Measurements from ENCODE around the gene DEDD. TPM values are rescaled to one million over a fixed set of nuclear protein-coding genes. Genes with fewer than 3 reads are reported as not detected.

Gene DEDD
- total and polyA plus RNA-seq, 2 of the 13 experiments (the other 11 are each of a cell fraction or from before 2014, with no cell fraction given), result 12.6 to 27.8 TPM

- TF ChIP-seq ADNP (CRISPR knock-in tag; IDR thresholded peaks at IDR 0.05) (no peak), FOXK2 (IDR thresholded peaks at IDR 0.05) (no peak), ZNF207 (IDR thresholded peaks at IDR 0.05; ENCODE audit: borderline replicate concordance) (no peak), ZNF281 (CRISPR knock-in tag; IDR thresholded peaks at IDR 0.05; ENCODE audit: borderline replicate concordance) (no peak), FOXO1 (CRISPR knock-in tag; IDR thresholded peaks at IDR 0.05) (no peak), GATAD2A (CRISPR knock-in tag; IDR thresholded peaks at IDR 0.05) (no peak), ZNF234 (CRISPR knock-in tag; conservative IDR thresholded peaks at IDR 0.05) (no peak), SAFB2 (CRISPR knock-in tag; IDR thresholded peaks at IDR 0.05; ENCODE audit: borderline replicate concordance, low read depth) (no peak), ZMAT3 (CRISPR knock-in tag; conservative IDR thresholded peaks at IDR 0.05) (no peak), HOMEZ (CRISPR knock-in tag; IDR thresholded peaks at IDR 0.05; ENCODE audit: low read depth) (no peak), ZNF343 (CRISPR knock-in tag; IDR thresholded peaks at IDR 0.05) (peak; percentile 61; the same call in 1 of the 2 replicates), LRRFIP1 (CRISPR knock-in tag; conservative IDR thresholded peaks at IDR 0.05) (no peak), KMT2A (CRISPR knock-in tag; IDR thresholded peaks at IDR 0.05) (no peak; the same call in 1 of the 2 replicates), ZMYM4 (CRISPR knock-in tag; IDR thresholded peaks at IDR 0.05) (0 out of 2 replicates have a peak, but pooled peaks have one; percentile 7), TERF1 (CRISPR knock-in tag; IDR thresholded peaks at IDR 0.05) (no peak), ZNF530 (CRISPR knock-in tag; IDR thresholded peaks at IDR 0.05; ENCODE audit: low read depth) (no peak), HOXA5 (CRISPR knock-in tag; IDR thresholded peaks at IDR 0.05) (no peak; the same call in 1 of the 2 replicates), ZNF678 (CRISPR knock-in tag; IDR thresholded peaks at IDR 0.05) (no peak), HNF4G (IDR thresholded peaks at IDR 0.05; ENCODE audit: borderline replicate concordance, low read depth, low read length) (no peak), HNF4G (CRISPR knock-in tag; IDR thresholded peaks at IDR 0.05; ENCODE audit: borderline replicate concordance, low read depth) (no peak), WIZ (CRISPR knock-in tag; IDR thresholded peaks at IDR 0.05) (no peak), EEA1 (CRISPR knock-in tag; IDR thresholded peaks at IDR 0.05; ENCODE audit: borderline replicate concordance) (no peak), PITX1 (CRISPR knock-in tag; IDR thresholded peaks at IDR 0.05) (no peak)
Observed at GRCh38 chr1:161098210-161099068, 34.0 kb downstream of the DEDD start, which contains the start of gene KLHDC9 (continued).

All from HepG2 (cell line).